ENCODE results near the gene IVD. TPM values are rescaled to one million over a fixed set of nuclear protein-coding genes. Genes with fewer than 3 reads are reported as not detected.

The IVD gene
- total and polyA plus RNA-seq, 2 of the 8 experiments (the other 6 are each of a cell fraction or from before 2014, with no cell fraction given) = 55.2 to 78.8 TPM

GRCh38 chr15:40437752-40438687 is 32.4 kb downstream of the IVD start:
- no peak overlapping the region for H3K23ac ChIP-seq (ENCODE audit: insufficient read length)
- H2BK12ac ChIP-seq (ENCODE audit: low read depth, low read length) = peak overlapping the region; percentile 92; the same call in 1 of the 2 replicates
- peak overlapping the region; percentile 92 for H4K91ac ChIP-seq (replicated peaks; ENCODE audit: insufficient read length, low read length)
- peaks cover 8 to 9% of the 10 kb centered on the region in 2 experiments for H4K20me1 ChIP-seq (replicated peaks in 1 of 2; ENCODE audit: control insufficient read depth in 1 of 2, insufficient read depth in 2 of 2, low read length in 2 of 2)
- TF ChIP-seq ASH2L (IDR thresholded peaks at IDR 0.05; ENCODE audit: low read length) (peak; percentile 17), SIN3A (conservative IDR thresholded peaks at IDR 0.05 in 1 of 2, IDR thresholded peaks at IDR 0.05 in 1 of 2; ENCODE audit: low read depth in 1 of 2, low read length in 2 of 2) (0 out of 4 replicates have a peak, but pooled peaks of 1 of the 2 experiments have one; percentile 15), TAF1 (IDR thresholded peaks at IDR 0.05; ENCODE audit: low read depth, low read length) (no peak), SP4 (IDR thresholded peaks at IDR 0.05; ENCODE audit: low read length) (no peak), MAX (IDR thresholded peaks at IDR 0.05) (peak; percentile 81)
- H2BK5ac ChIP-seq (ENCODE audit: low read depth, low read length) = peak overlapping the region; percentile 93; the same call in 1 of the 2 replicates
- H3K4me3 ChIP-seq (ENCODE audit: extremely low read depth in 1 of 4, insufficient read depth in 2 of 4, low read depth in 3 of 4, low read length in 4 of 4) = peak overlapping the region; percentile 59 to 97 (median 74)
- H4K8ac ChIP-seq (ENCODE audit: extremely low read depth, insufficient read depth, low read length) = no peak overlapping the region
- H2AFZ ChIP-seq (ENCODE audit: low read length) = no peak overlapping the region
- H3K4me2 ChIP-seq (ENCODE audit: insufficient read depth in 1 of 2, low read depth in 2 of 2, low read length in 2 of 2) = peak overlapping the region; percentile 98 to 100
- peak overlapping the region; percentile 61 for H2BK20ac ChIP-seq (ENCODE audit: low read length)
- H3K79me1 ChIP-seq (ENCODE audit: low read depth, low read length) = peaks cover 5% of the 10 kb centered on the region; the same call in 1 of the 2 replicates
- peak overlapping the region; percentile 66; the same call in 1 of the 2 replicates for H2AK5ac ChIP-seq (ENCODE audit: low read depth, low read length)
- H3K56ac ChIP-seq (replicated peaks; ENCODE audit: insufficient read length, low read depth, low read length) = no peak overlapping the region
- H2BK120ac ChIP-seq (replicated peaks; ENCODE audit: low read depth, low read length) = peak overlapping the region; percentile 15
- peak overlapping the region; percentile 87 for H3K18ac ChIP-seq (ENCODE audit: extremely low read depth, low read length)
- ChIA-PET CTCF (ENCODE audit: partially characterized antibody) (interaction anchor here (1.1 to 2.2 kb wide), 3 partner anchors 19 to 101 kb away, joined by 3 to 6 read pairs (median 3); no protein-coding TSS in a partner anchor), POLR2A (ENCODE audit: partially characterized antibody) (interaction anchor here (0.8 to 3.2 kb wide), 4 partner anchors 8 to 20 kb away, joined by 3 to 23 read pairs (median 3); no protein-coding TSS in a partner anchor)
- peak overlapping the region; percentile 95 for H2BK15ac ChIP-seq (ENCODE audit: low read length)
- DNase-seq (ENCODE audit: low read depth in 1 of 2, low spot score in 2 of 2) (peak in 1 of 2 experiments; percentile 74), FAIRE-seq (no peak)
- no peak overlapping the region for H3K27ac ChIP-seq (ENCODE audit: low read depth, low read length)
- no peak overlapping the region for H3K14ac ChIP-seq (ENCODE audit: insufficient read length)
- 0 out of 8 replicates have a peak, but pooled peaks cover 0 to 1% (median 0%) of the 10 kb centered on the region in 4 experiments for H3K36me3 ChIP-seq (ENCODE audit: control insufficient read depth in 2 of 4, insufficient read depth in 4 of 4, low read length in 3 of 4)
- peaks cover 9 to 28% of the 10 kb centered on the region in 2 experiments for H3K79me2 ChIP-seq (ENCODE audit: control insufficient read depth in 1 of 2, insufficient read depth in 2 of 2, low read length in 2 of 2)
- H3K9me3 ChIP-seq (ENCODE audit: insufficient read depth in 2 of 2, low read depth in 1 of 2, low read length in 1 of 2) = no peaks in the 10 kb centered on the region
- H3K4me1 ChIP-seq (replicated peaks in 1 of 4; ENCODE audit: control insufficient read depth in 3 of 4, insufficient read depth in 4 of 4, low read length in 3 of 4) = peaks cover 8 to 40% (median 33%) of the 10 kb centered on the region in 4 experiments
- H3K9ac ChIP-seq (replicated peaks in 1 of 4; ENCODE audit: extremely low read depth in 1 of 4, low read depth in 3 of 4, low read length in 3 of 4) = no peak overlapping the region; a peak in 1 of 7 replicates
- no peak overlapping the region for H3K4ac ChIP-seq (replicated peaks; ENCODE audit: insufficient read length, low read depth, low read length)
- WGBS, 2 experiments (ENCODE audit: extremely low coverage in 1 of 2, insufficient coverage in 1 of 2, insufficient read length in 1 of 2, insufficient replicate concordance in 2 of 2, low coverage in 1 of 2, low lambda C conversion rate in 2 of 2, missing lambda C conversion rate in 1 of 2) = 24% methylated on average over 19 of the region's 21 CpGs; no CpG with 5 or more reads in 1 of the 2 experiments
- H3K27me3 ChIP-seq (replicated peaks in 1 of 4; ENCODE audit: control insufficient read depth in 3 of 4, extremely low read depth in 1 of 4, insufficient read depth in 3 of 4, low read length in 3 of 4) = peaks cover 0 to 28% (median 18%) of the 10 kb centered on the region in 4 experiments; a peak in 5 of 7 replicates
- H3K23me2 ChIP-seq (ENCODE audit: low read depth, low read length) = peaks cover 26% of the 10 kb centered on the region
- peak overlapping the region; percentile 10 for H4K5ac ChIP-seq (ENCODE audit: insufficient read length, low read depth, low read length)
